ENCODE data around the gene CHML. TPM values are rescaled to one million over a fixed set of nuclear protein-coding genes. Genes with fewer than 3 reads are reported as not detected.

CHML gene
- total RNA-seq, 1 experiment from 2014 or later = 19.3 TPM

DNA sequence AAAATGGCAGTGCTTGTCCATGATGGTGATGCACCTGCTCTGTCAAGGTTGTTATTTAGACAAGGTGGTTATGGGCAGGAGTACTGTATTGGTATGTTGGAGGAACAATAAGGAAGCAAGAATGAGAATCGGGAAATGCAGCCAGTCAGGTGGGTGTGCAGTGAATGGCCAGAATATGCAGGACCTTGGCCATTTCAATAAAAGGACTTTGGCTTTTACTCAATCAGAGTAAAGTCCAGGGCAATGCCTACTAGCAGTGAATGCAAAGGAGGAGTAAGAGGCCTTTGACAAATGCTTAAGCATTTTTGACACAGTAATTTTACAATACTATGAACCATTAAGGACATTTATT is 2.4 kb upstream of the CHML start:
- H3K27me3 ChIP-seq (ENCODE audit: control insufficient read depth, insufficient read depth, low read length) = no peaks in the 10 kb centered on the region
- no peaks in the 10 kb centered on the region for H3K36me3 ChIP-seq (ENCODE audit: control insufficient read depth, insufficient read depth, low read length)
- peaks cover 10% of the 10 kb centered on the region; the same call in 1 of the 2 replicates for H3K4me1 ChIP-seq (ENCODE audit: control insufficient read depth, insufficient read depth, low read length)
- no peak for TF ChIP-seq SIN3A (IDR thresholded peaks at IDR 0.05; ENCODE audit: borderline replicate concordance, insufficient read depth, low read depth, low read length)
- TF ChIP-seq, protein P1, sequence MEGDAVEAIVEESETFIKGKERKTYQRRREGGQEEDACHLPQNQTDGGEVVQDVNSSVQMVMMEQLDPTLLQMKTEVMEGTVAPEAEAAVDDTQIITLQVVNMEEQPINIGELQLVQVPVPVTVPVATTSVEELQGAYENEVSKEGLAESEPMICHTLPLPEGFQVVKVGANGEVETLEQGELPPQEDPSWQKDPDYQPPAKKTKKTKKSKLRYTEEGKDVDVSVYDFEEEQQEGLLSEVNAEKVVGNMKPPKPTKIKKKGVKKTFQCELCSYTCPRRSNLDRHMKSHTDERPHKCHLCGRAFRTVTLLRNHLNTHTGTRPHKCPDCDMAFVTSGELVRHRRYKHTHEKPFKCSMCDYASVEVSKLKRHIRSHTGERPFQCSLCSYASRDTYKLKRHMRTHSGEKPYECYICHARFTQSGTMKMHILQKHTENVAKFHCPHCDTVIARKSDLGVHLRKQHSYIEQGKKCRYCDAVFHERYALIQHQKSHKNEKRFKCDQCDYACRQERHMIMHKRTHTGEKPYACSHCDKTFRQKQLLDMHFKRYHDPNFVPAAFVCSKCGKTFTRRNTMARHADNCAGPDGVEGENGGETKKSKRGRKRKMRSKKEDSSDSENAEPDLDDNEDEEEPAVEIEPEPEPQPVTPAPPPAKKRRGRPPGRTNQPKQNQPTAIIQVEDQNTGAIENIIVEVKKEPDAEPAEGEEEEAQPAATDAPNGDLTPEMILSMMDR (IDR thresholded peaks at IDR 0.05) = no peak
- TF ChIP-seq POLR2AphosphoS5 (IDR thresholded peaks at IDR 0.05; ENCODE audit: low read depth, low read length) = no peak
- no peak for TF ChIP-seq TCF7L2 (IDR thresholded peaks at IDR 0.05; ENCODE audit: low read depth, low read length)
- TF ChIP-seq, protein P2, sequence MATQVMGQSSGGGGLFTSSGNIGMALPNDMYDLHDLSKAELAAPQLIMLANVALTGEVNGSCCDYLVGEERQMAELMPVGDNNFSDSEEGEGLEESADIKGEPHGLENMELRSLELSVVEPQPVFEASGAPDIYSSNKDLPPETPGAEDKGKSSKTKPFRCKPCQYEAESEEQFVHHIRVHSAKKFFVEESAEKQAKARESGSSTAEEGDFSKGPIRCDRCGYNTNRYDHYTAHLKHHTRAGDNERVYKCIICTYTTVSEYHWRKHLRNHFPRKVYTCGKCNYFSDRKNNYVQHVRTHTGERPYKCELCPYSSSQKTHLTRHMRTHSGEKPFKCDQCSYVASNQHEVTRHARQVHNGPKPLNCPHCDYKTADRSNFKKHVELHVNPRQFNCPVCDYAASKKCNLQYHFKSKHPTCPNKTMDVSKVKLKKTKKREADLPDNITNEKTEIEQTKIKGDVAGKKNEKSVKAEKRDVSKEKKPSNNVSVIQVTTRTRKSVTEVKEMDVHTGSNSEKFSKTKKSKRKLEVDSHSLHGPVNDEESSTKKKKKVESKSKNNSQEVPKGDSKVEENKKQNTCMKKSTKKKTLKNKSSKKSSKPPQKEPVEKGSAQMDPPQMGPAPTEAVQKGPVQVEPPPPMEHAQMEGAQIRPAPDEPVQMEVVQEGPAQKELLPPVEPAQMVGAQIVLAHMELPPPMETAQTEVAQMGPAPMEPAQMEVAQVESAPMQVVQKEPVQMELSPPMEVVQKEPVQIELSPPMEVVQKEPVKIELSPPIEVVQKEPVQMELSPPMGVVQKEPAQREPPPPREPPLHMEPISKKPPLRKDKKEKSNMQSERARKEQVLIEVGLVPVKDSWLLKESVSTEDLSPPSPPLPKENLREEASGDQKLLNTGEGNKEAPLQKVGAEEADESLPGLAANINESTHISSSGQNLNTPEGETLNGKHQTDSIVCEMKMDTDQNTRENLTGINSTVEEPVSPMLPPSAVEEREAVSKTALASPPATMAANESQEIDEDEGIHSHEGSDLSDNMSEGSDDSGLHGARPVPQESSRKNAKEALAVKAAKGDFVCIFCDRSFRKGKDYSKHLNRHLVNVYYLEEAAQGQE (IDR thresholded peaks at IDR 0.05; ENCODE audit: insufficient read depth in 1 of 2, low read depth in 2 of 2, low read length in 1 of 2) = no peak
- in situ Hi-C loops (cut with HindIII; ENCODE audit: low pct_unique_long_range_greater_than_20kb, low sequenced_read_pairs) (no loop called here), intact Hi-C loops (cut with micrococcal nuclease; ENCODE audit: unreplicated experiment) (no loop called here)
- no peak overlapping the region for H3K27ac ChIP-seq (ENCODE audit: low read length)
- BruUV-seq (replicated peaks) = no TSS peak
- no peak for DNase-seq (ENCODE audit: low read depth, low spot score)
- H3K4me3 ChIP-seq (ENCODE audit: low read depth in 2 of 2, low read length in 2 of 2) = no peak overlapping the region
- ATAC-seq = no peak
- ChIA-PET POLR2A (no interaction called here), CTCF (interaction anchor here (0.6 kb wide), 1 partner anchor 174 kb away, joined by 10 read pairs; no protein-coding TSS in a partner anchor)
- H3K9me3 ChIP-seq (ENCODE audit: control insufficient read depth, insufficient read depth, low read depth, low read length) = peaks cover 4% of the 10 kb centered on the region; the same call in 1 of the 2 replicates

GRCh38 chr1:241641773-241642592 is 1.8 kb upstream of the CHML start:
- DNase-seq (ENCODE audit: low read depth, low spot score) = no peak
- ATAC-seq = no peak
- in situ Hi-C loops (cut with HindIII; ENCODE audit: low pct_unique_long_range_greater_than_20kb, low sequenced_read_pairs) = no loop called here
- BruUV-seq (replicated peaks) = no TSS peak
- Histone ChIP-seq H3K27ac (ENCODE audit: low read length) (no peak overlapping the region), H3K36me3 (ENCODE audit: control insufficient read depth, insufficient read depth, low read length) (no peaks in the 10 kb centered on the region; the same call in 1 of the 2 replicates), H3K4me3 (ENCODE audit: low read depth in 2 of 2, low read length in 2 of 2) (no peak overlapping the region), H3K27me3 (ENCODE audit: control insufficient read depth, insufficient read depth, low read length) (no peaks in the 10 kb centered on the region), H3K9me3 (ENCODE audit: control insufficient read depth, insufficient read depth, low read depth, low read length) (peaks cover 4% of the 10 kb centered on the region; the same call in 1 of the 2 replicates), H3K4me1 (ENCODE audit: control insufficient read depth, insufficient read depth, low read length) (peaks cover 10% of the 10 kb centered on the region; the same call in 1 of the 2 replicates)
- TF ChIP-seq TCF7L2 (IDR thresholded peaks at IDR 0.05; ENCODE audit: low read depth, low read length) (no peak), SIN3A (IDR thresholded peaks at IDR 0.05; ENCODE audit: borderline replicate concordance, insufficient read depth, low read depth, low read length) (no peak), POLR2AphosphoS5 (IDR thresholded peaks at IDR 0.05; ENCODE audit: low read depth, low read length) (no peak)
- TF ChIP-seq, protein P1 (IDR thresholded peaks at IDR 0.05) = no peak
- TF ChIP-seq, protein P2 (IDR thresholded peaks at IDR 0.05; ENCODE audit: insufficient read depth in 1 of 2, low read depth in 2 of 2, low read length in 1 of 2) = no peak
- intact Hi-C loops (cut with micrococcal nuclease; ENCODE audit: unreplicated experiment) = no loop called here
- CTCF ChIA-PET = interaction anchor here (0.6 kb wide), 1 partner anchor 175 kb away, joined by 10 read pairs; no protein-coding TSS in a partner anchor
- POLR2A ChIA-PET = no interaction called here

Measured in Panc1 (cell line).